GM18505 (cell line): ENCODE measurements around the gene ZNF101.

ENCODE experiments used
- ATAC-seq: cut with Tn5 transposase; IDR thresholded peaks from one replicate; pipeline ENCODE4 v1.9.1; 2021; ENCODE audit not compliant: unreplicated experiment
- POLR2A ChIP-seq: IDR thresholded peaks from 4 replicates; pipeline ENCODE4 v1.6.1; 2011; ENCODE audit warnings: borderline replicate concordance; ENCODE audit not compliant: insufficient read depth, insufficient read length; ENCODE audit errors: extremely low read depth

ZNF101 gene

DNA sequence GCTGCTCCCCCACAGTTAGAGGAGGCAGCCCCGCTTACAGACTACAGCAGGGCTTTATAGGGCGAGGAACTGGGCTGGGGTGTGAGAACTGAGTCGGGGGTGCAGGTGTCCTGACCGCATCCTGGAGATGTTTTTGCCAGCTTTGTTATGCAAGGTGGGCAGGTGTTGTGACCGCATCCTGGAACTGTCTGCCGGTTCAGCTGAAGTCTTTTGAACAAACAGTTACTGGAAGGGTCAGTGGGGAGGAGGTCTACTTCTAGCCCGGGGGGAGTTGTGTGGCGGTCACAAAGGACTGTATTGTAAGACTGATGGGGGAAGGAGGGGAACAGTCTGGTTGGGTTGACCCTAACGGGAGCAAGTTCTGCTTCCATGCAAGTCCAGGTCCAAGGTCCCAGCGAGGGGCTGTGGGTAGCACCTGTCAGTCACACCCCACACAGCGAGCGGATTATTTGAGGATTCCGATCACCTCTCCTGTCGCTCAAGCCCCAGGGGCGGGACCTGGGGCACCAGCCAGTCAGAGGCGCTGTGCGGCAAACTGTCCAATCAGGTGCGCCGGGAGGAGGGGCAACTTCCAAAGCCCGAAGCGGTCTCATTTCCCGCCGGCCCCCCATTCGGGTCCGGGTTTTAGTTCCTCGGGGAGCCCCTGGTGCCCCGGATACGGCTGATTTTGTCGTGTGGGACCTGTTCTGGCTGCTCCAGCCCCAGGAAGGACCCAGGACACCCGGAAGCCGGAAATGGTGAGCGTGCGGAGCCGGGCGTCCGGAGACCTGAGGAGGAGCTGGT lies at the start of gene ZNF101:
Gene ZNF101, plus strand, starts transcription at position 610 of the 783 bp plus-strand sequence. Its CDS starts 125 bp downstream, at position 735.
- TF ChIP-seq POLR2A, result peak; percentile 91
- ATAC-seq, result peak; percentile 67

DNA sequence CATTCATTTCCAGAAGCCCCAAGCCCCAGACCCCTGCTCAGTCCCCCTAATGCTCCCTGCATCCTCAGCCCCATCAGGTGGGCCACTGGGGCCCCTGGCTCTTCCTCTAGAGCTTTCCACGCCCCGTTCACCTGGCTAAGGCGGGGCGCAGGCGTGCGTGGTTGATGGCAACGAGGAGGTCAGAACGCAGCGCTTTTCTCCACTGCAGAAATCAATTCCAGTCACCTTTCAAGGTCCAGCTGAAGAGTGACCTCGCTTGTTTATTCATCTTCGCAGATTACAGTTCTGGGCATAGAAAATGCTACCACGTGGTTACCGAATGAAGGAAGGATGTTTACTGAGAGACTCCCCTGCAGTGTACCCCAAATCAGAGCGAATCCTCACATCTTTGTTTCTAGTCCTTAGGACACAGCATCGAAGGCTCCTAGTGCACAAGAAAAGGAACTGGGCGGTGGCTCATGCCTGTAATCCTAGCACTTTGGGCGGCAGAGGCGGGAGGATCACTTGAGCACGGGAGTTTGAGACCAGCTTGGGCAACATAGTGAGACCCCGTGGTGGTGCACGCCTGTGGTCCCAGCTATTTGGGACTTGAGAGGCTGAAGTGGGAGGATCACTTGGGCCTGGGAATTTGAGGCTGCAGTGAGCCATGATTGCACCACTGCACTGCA lies 49.3 kb upstream of the ZNF101 start:
- no peak for ATAC-seq
- TF ChIP-seq POLR2A, result no peak

DNA sequence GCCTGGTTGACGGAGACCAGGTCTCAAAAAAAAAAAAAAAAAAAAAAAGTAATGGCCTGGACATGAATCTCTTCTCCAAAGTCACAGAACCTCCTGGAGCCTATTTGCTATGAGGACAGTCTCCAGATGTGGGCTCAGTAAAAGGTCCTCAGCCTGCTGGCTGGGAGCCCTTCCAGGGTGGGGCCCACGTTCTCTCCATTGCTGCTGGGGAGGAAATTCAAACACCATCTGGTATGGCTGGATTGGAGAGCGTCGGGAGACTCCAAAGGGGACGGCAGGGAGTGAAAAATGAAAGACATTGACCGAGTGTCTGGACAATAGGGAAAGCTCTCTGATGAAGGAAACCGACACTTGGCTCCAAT lies 48.8 kb upstream of the ZNF101 start:
- ATAC-seq, result no peak

DNA sequence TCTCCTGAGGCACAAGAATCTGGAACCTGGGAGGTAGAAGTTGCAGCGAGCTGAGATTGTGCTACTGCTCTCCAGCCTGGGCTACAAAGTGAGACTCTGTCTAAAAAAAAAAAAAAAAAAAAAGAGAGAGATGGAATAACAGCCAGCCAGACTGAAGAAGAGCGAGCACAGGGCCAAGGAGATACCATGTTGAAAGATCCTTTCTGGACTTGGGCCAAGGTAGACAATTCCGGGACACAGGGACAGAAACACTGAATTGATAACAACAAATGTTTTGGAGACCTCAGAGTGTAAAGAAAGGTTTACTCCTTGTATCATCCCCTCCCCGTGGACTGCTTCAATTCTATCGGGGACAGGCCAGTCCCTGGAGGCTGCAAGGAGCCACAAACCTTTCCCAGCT lies 45.3 kb upstream of the ZNF101 start:
- no peak for TF ChIP-seq POLR2A
- no peak for ATAC-seq

More for the DNA sequence above, 48.8 kb upstream of the ZNF101 start:
- TF ChIP-seq POLR2A, result no peak

DNA sequence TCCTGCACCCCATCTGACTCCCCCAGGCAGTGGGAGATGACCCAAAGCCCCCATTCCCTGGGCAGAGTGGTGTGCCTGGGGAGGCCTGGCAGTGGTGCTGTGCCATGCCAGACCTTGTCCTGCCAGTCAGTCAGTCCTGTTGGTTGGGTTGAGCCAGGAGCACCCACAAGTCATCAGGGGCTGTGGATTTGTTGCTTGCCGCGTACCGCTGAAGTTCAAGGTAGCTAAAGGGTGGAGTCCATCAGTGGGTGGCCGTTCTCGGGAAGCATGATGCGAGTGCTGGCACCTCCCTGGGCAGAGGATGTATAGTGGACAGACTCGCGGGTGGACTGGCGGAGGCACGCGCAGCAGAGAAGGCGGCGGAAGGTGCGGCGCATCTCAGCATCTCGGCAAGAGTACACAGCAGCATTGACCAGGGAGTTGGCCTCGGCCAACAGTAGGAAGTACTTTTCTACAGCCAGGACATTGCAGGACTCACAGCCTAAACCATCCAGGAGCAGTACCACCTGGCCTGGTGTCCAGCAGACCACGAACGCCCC lies 44.5 kb upstream of the ZNF101 start:
- ATAC-seq, result no peak
- TF ChIP-seq POLR2A, result no peak

DNA sequence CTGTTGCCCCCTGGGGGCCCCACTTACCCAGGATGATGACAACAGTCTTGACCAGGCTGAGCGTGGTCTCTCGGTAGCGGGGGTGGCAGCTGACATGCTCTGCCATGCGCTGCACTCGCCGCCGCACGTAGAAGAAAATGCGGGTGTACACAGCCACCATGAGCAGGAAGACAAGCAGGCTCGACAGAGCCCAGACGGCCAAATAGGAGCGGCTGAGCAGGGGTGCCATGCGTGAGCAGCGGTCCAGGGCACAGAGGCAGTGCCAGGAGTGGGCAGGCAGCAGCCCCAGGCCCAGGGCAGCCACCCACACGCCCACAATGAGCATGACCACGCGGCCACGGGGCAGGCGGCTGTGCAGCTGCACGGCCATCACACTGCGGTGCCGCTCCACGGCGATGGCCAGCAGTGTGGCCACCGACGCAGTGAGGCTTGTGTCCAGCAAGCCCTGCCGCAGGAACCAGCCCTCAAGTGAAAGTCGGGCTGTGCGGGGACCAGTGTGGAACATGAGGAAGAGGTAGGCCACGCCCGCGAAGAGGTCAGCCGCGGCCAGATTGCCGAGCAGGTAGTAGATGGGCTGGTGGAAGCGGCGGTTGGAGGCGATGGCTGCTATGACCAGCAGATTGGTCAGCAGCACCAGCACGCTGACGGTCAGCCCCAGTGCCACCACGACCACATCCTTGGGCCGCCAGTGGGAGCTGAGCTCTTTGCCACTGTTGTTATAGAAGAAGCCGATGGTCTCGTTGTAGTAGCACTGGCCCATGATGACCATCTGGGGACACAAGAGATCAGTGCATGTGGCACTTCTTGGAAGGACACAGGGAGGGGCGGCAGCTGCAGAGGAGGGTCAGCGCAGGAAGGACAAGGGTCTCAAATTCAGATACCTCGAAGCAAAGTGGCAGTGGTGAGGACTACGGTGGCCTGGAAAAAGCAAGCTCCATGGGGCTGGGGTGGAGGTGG lies 41.8 kb upstream of the ZNF101 start:
- no peak for ATAC-seq

DNA sequence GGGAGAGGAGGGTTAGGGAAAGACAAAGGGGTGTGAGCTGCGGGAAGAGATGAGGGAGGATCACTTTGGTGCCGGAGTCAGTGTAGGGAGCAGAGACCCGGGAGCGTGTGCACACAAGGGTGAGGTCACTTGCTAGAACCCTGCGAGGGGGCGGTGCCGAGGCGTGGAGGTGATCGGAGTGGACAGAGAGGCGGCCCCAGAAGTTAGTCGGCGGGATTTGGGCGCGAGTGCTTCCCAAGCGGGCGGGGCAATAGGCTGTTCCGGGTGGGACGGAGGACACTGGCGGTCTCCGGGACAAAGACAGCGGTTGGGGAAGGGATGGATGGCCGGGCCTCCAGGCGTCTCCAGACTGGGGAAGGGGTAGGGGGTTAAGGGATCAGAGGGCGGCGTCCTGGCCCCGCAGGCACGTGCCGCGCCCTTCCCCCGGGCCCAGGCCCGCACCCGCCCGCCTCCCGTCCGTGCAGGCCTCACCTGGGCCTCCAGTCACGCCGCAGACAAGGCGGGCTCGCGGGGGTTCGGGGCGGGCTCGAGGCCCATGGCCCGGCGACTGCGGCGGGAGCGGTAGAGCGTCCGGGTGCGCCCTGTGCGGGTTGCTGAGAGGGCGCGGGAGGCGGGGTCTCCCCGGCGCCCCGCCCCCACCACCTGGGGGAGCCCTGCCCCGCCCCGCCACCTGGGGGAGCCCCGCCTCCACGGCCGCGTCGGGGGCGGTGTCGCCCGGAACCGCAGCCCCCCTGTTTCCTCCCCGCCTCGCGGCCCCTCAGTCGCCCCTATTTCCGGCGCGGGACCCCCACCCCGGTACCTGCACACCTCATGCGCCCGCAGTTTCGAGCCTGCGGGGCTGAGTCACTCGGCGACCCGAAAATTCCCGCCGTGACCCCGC lies 40.8 kb upstream of the ZNF101 start, which contains the start of gene LPAR2:
Gene LPAR2, minus strand, starts transcription at position 600 of the 880 bp plus-strand sequence. CDS start 945 bp downstream, outside the sequence.
- peak; percentile 59 for TF ChIP-seq POLR2A
- ATAC-seq, result peak; percentile 73

More for the DNA sequence above, 41.8 kb upstream of the ZNF101 start:
- TF ChIP-seq POLR2A, result no peak

DNA sequence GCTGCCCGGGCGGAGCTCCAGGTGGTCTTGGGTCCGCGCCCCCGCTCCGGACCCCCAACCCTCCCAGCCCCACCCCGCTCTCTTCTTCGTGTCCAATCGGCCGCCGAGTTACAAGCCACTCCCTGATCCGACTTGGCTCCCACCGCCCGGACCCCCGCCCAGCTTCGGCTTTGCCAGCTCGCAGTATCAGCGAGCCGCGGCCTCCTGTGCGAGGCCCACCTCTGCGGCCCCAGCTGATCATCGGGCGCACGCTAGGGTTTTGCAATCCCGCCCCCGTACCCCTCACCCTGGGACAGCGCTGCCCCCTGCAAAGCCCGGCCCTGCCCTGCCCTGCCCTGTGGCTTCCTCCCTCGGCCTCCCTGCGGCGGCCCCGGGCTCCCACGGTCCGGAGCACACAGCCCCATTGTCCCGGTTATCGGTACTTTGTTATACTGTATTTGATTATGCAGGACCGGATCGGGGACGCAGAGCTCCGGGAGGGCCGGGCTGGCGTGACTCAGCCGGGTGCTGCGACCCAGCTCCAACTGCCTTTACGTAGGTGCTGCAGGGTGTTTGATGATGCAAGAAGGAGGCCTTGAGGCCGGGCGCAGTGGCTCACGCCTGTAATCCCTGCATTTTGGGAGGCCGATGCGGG lies 40.0 kb upstream of the ZNF101 start:
- peak; percentile 13 for ATAC-seq
- TF ChIP-seq POLR2A, result peak; percentile 4

DNA sequence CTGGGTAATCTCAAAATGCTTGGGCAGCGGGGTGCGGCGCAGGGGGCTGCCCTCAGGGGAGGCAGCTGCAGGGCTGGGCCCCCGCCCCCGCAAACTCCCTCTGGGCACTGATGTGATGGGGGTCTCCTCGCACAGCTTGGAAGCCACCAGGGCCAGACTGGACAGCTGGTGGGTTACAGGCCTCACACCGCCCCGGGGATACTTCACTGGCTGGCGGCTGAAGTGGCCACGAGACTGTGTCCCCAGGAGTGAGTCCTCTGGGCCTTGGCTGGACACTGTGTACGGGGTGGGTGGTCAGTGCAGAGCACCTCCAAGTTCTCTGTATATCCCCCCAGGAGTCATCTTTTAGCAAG lies 38.6 kb upstream of the ZNF101 start:
- no peak for TF ChIP-seq POLR2A
- no peak for ATAC-seq

DNA sequence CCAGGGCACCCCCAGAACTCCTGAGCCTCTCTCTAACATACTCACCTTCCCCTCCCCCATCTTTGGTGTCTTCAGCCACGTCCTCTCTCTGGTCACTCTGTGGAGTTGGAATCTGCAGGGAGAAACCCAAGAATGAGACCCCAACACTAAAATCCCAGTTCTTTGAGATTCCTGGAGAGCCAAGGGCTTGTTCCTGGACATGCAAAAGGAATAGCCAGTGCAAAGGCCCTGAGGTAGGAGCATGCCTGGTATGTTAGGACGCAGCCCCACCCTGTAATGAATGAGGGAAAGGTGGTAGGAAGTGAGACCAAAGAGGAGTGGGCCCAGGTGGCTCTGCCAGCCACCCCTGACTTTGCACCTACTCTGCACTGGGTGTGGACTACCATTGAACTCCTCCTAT lies 38.2 kb upstream of the ZNF101 start:
- TF ChIP-seq POLR2A, result no peak
- ATAC-seq, result no peak

DNA sequence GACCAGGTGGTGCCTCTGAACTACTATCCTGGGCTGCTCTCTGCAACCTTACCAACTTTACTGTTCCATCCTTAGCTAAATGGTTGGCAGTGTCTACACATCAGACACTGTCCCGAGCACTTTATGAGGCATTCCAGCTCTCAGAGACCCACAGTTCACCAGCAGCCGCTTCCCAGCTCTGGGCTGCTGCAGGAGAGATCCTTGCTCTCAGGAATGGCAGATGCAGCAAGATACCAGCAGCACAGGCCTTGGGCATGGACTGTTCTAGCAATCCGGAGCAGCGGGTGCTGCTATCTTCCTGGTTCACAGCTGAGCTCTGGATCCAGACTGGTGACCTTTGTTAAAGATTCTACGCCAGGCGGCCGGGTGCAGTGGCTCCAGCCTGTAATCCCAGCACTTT lies 37.3 kb upstream of the ZNF101 start:
- ATAC-seq, result no peak
- TF ChIP-seq POLR2A, result no peak

DNA sequence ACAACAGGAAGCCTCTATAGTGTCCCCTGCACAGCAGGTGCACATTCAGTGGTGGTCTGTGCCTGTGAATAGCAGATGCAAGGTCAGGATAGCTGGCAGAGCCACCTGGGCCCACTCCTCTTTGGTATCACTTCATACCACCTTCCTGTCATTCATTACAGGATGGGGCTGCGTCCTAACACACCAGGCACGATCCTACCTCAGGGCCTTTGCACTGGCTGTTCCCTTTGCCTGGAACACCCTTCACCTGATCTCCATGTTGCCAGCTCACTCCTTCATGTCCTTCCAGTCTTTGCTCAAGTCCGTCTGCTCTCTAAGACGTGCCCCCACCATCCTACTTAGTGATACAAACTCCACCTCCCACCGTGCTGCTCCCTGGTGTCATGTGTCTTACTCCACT lies 36.0 kb upstream of the ZNF101 start:
- no peak for TF ChIP-seq POLR2A
- ATAC-seq, result no peak
